ENCODE results near the gene APOC3.

The APOC3 gene

GRCh38 chr11:116828632-116829524 lies 829 bp upstream of the APOC3 start:
- TF ChIP-seq CTCF (IDR thresholded peaks at IDR 0.05; ENCODE audit: low read depth, low read length) (no peak), EZH2phosphoT487 (IDR thresholded peaks at IDR 0.05; ENCODE audit: low read depth) (no peak)
- H3K27me3 ChIP-seq (ENCODE audit: low read depth, low read length) = no peaks in the 10 kb centered on the region
- H2AFZ ChIP-seq (ENCODE audit: low read depth, low read length) = no peak overlapping the region
- no peak overlapping the region for H3K4me2 ChIP-seq (ENCODE audit: low read length)
- no peaks in the 10 kb centered on the region for H3K9me3 ChIP-seq (ENCODE audit: insufficient read depth, low read length)
- H3K9ac ChIP-seq (ENCODE audit: low read length) = no peak overlapping the region
- H3K4me3 ChIP-seq (ENCODE audit: low read length) = no peak overlapping the region
- H3K36me3 ChIP-seq (replicated peaks; ENCODE audit: low read depth, low read length) = no peaks in the 10 kb centered on the region
- H3K79me2 ChIP-seq (ENCODE audit: low read length) = no peaks in the 10 kb centered on the region
- H3K4me1 ChIP-seq (ENCODE audit: low read length) = no peaks in the 10 kb centered on the region
- no peak overlapping the region for H3K27ac ChIP-seq (ENCODE audit: low read length)
- H4K20me1 ChIP-seq (ENCODE audit: insufficient read depth, low read length) = no peaks in the 10 kb centered on the region

GRCh38 chr11:116830184-116830912 lies 641 bp downstream of the APOC3 start:
- no peaks in the 10 kb centered on the region for H3K79me2 ChIP-seq (ENCODE audit: low read length)
- H3K4me2 ChIP-seq (ENCODE audit: low read length) = no peak overlapping the region

GRCh38 chr11:116831790-116832349 lies 2.2 kb downstream of the APOC3 start:
- H2AFZ ChIP-seq (ENCODE audit: low read depth, low read length) = no peak overlapping the region
- H3K9me3 ChIP-seq (ENCODE audit: insufficient read depth, low read length) = no peaks in the 10 kb centered on the region
- no peaks in the 10 kb centered on the region for H3K79me2 ChIP-seq (ENCODE audit: low read length)
- H3K4me1 ChIP-seq (ENCODE audit: low read length) = peaks cover 7% of the 10 kb centered on the region; the same call in 1 of the 2 replicates
- H4K20me1 ChIP-seq (ENCODE audit: insufficient read depth, low read length) = no peaks in the 10 kb centered on the region
- no peak overlapping the region for H3K9ac ChIP-seq (ENCODE audit: low read length)
- H3K4me3 ChIP-seq (ENCODE audit: low read length) = no peak overlapping the region
- TF ChIP-seq EZH2phosphoT487 (IDR thresholded peaks at IDR 0.05; ENCODE audit: low read depth) (no peak), CTCF (IDR thresholded peaks at IDR 0.05; ENCODE audit: low read depth, low read length) (no peak)
- no peaks in the 10 kb centered on the region for H3K36me3 ChIP-seq (replicated peaks; ENCODE audit: low read depth, low read length)
- H3K27me3 ChIP-seq (ENCODE audit: low read depth, low read length) = no peaks in the 10 kb centered on the region
- H3K4me2 ChIP-seq (ENCODE audit: low read length) = no peak overlapping the region
- no peak overlapping the region for H3K27ac ChIP-seq (ENCODE audit: low read length)

More at GRCh38 chr11:116830184-116830912, 641 bp downstream of the APOC3 start:
- peaks cover 6% of the 10 kb centered on the region; the same call in 1 of the 2 replicates for H3K4me1 ChIP-seq (ENCODE audit: low read length)
- H3K27ac ChIP-seq (ENCODE audit: low read length) = no peak overlapping the region
- no peak overlapping the region for H3K9ac ChIP-seq (ENCODE audit: low read length)
- H4K20me1 ChIP-seq (ENCODE audit: insufficient read depth, low read length) = no peaks in the 10 kb centered on the region
- TF ChIP-seq CTCF (IDR thresholded peaks at IDR 0.05; ENCODE audit: low read depth, low read length) (no peak), EZH2phosphoT487 (IDR thresholded peaks at IDR 0.05; ENCODE audit: low read depth) (no peak)
- H3K9me3 ChIP-seq (ENCODE audit: insufficient read depth, low read length) = no peaks in the 10 kb centered on the region
- no peak overlapping the region for H3K4me3 ChIP-seq (ENCODE audit: low read length)
- no peak overlapping the region for H2AFZ ChIP-seq (ENCODE audit: low read depth, low read length)
- H3K27me3 ChIP-seq (ENCODE audit: low read depth, low read length) = no peaks in the 10 kb centered on the region
- no peaks in the 10 kb centered on the region for H3K36me3 ChIP-seq (replicated peaks; ENCODE audit: low read depth, low read length)
